K562 (cell line): ENCODE measurements around the gene PIP5K1B. TPM values are rescaled to one million over a fixed set of nuclear protein-coding genes. Genes with fewer than 3 reads are reported as not detected.

Source experiments
- BRD4 ChIP-seq: fragments of 200-600 bp; sonication (generic); IDR thresholded peaks from 2 replicates; pipeline ENCODE4 v1.6.1; 2017; ENCODE audit warnings: inconsistent platforms
- CC2D1A ChIP-seq: fragments of 450-650 bp; IDR thresholded peaks from 2 replicates; pipeline ENCODE4 v1.6.1; 2017; ENCODE audit warnings: mild to moderate bottlenecking
- CHD2 ChIP-seq: IDR thresholded peaks from 2 replicates; pipeline ENCODE4 v1.6.1; 2011; ENCODE audit warnings: low read depth, low read length
- CREBBP ChIP-seq: IDR thresholded peaks from one replicate; pipeline ENCODE4 v1.6.1; 2012; ENCODE audit warnings: low read depth, mild to moderate bottlenecking, control low read depth, inconsistent platforms, low read length
- E2F6 ChIP-seq, 2 experiments: IDR thresholded peaks; 2 replicates each; pipeline ENCODE4 v1.6.1; 2011; ENCODE audit warnings: borderline replicate concordance in 1 of 2, control low read depth in 1 of 2, low read depth in 1 of 2, low read length in 1 of 2, mild to moderate bottlenecking in 1 of 2, mixed read lengths in 1 of 2, moderate library complexity in 1 of 2; ENCODE audit not compliant: insufficient read depth in 1 of 2, insufficient read length in 1 of 2, poor library complexity in 1 of 2, severe bottlenecking in 1 of 2; ENCODE audit errors: extremely low read depth in 1 of 2
- ELK3 ChIP-seq: fragments of 450-650 bp; formaldehyde crosslinking; IDR thresholded peaks from 2 replicates; pipeline ENCODE4 v1.4.0; 2020; ENCODE audit warnings: mild to moderate bottlenecking
- FOXP1 ChIP-seq: sonication (generic); formaldehyde crosslinking; IDR thresholded peaks from 2 replicates; pipeline ENCODE4 v1.8.0; 2022; ENCODE audit warnings: mild to moderate bottlenecking, missing genetic modification reagents
- HDGF ChIP-seq: fragments of 450-650 bp; IDR thresholded peaks from 2 replicates; pipeline ENCODE4 v1.6.1; 2016
- HMG20A ChIP-seq: fragments of 450-650 bp; formaldehyde crosslinking; conservative IDR thresholded peaks from 2 replicates; pipeline ENCODE4 v1.4.0; 2020; ENCODE audit warnings: mild to moderate bottlenecking, mixed read lengths
- HNRNPL ChIP-seq: fragments of 200-400 bp; formaldehyde crosslinking; IDR thresholded peaks from 2 replicates; pipeline ENCODE4 v1.6.1; 2017; ENCODE audit warnings: low read depth, mild to moderate bottlenecking, low read length
- KLF10 ChIP-seq: fragments of 250-450 bp; sonication (Bioruptor Pico); IDR thresholded peaks from 2 replicates; pipeline ENCODE4 v1.6.1; 2021; ENCODE audit warnings: matching md5 sums
- LEF1 ChIP-seq: fragments of 450-650 bp; IDR thresholded peaks from 2 replicates; pipeline ENCODE4 v1.6.1; 2016; ENCODE audit warnings: mild to moderate bottlenecking
- MAZ ChIP-seq, 2 experiments: fragments of 450-650 bp in 1 of 2; sonication (generic) in 1 of 2; formaldehyde crosslinking; IDR thresholded peaks in 1 of 2; conservative IDR thresholded peaks in 1 of 2; 2 replicates each; pipeline versions ENCODE4 v1.4.0 to v1.5.0; 2020; ENCODE audit warnings: mild to moderate bottlenecking in 1 of 2, missing genetic modification reagents in 1 of 2
- MBD2 ChIP-seq: sonication (generic); IDR thresholded peaks from 2 replicates; pipeline ENCODE4 v1.6.1; 2016; ENCODE audit warnings: low read depth, borderline replicate concordance
- MCM5 ChIP-seq: fragments of 450-650 bp; IDR thresholded peaks from 2 replicates; pipeline ENCODE4 v1.6.1; 2016; ENCODE audit warnings: low read depth
- RBM25 ChIP-seq: fragments of 200-400 bp; formaldehyde crosslinking; IDR thresholded peaks from 2 replicates; pipeline ENCODE4 v1.6.1; 2018; ENCODE audit warnings: low read length, low read depth, moderate library complexity; ENCODE audit not compliant: severe bottlenecking
- RCOR1 ChIP-seq, 2 experiments: IDR thresholded peaks; 2 replicates each; pipeline ENCODE4 v1.6.1; 2012; ENCODE audit warnings: low read depth in 2 of 2, low read length in 2 of 2, borderline replicate concordance in 1 of 2, improper control_type of control experiment in 1 of 2
- SMC3 ChIP-seq: conservative IDR thresholded peaks from 2 replicates; pipeline ENCODE4 v1.6.1; 2011; ENCODE audit warnings: low read depth, low read length, improper control_type of control experiment; ENCODE audit not compliant: insufficient read depth
- SP2 ChIP-seq: IDR thresholded peaks from 2 replicates; pipeline ENCODE4 v1.6.1; 2011; ENCODE audit warnings: mild to moderate bottlenecking, low read depth, low read length, moderate library complexity; ENCODE audit not compliant: poor library complexity, severe bottlenecking; ENCODE audit errors: extremely low read depth
- SRSF1 ChIP-seq: fragments of 200-400 bp; formaldehyde crosslinking; IDR thresholded peaks from 2 replicates; pipeline ENCODE4 v1.6.1; 2017; ENCODE audit warnings: mild to moderate bottlenecking, low read depth, low read length, moderate library complexity
- SUPT5H ChIP-seq: fragments of 450-650 bp; IDR thresholded peaks from 2 replicates; pipeline ENCODE4 v1.6.1; 2016
- TBP ChIP-seq: optimal IDR thresholded peaks from 2 replicates; pipeline ENCODE3; 2011; ENCODE audit warnings: low read depth, low read length, improper control_type of control experiment
- TCF15 ChIP-seq: fragments of 250-450 bp; sonication (Bioruptor Pico); IDR thresholded peaks from 2 replicates; pipeline ENCODE4 v1.8.0; 2022; ENCODE audit warnings: moderate library complexity, mild to moderate bottlenecking, inconsistent platforms
- polyA plus RNA-seq, 8 experiments: library from polyadenylated mRNA; depleted of rRNA in 4 of 8; stranded (reverse) in 5 of 8; unstranded in 3 of 8; fragments of >200 nt; fragmentation: Nextera tagmentation in 2 of 8; fragmentation: Illumina TruSeq in 1 of 8; extraction: Ambion mirVana in 2 of 8; extraction: Trizol in 1 of 8; gene quantifications; 2 replicates each; pipeline versions ENCODE4 v1.2.1 to v1.2.3, GENCODE V29; 2011 to 2014; ENCODE audit warnings: inconsistent platforms in 1 of 8, missing spikeins in 1 of 8
- total RNA-seq, 7 experiments: library from RNA; depleted of rRNA in 6 of 7; stranded (reverse); fragments of >200 nt in 6 of 7; fragmentation: Illumina TruSeq in 2 of 7; extraction: Trizol in 2 of 7; gene quantifications; 2 replicates each; pipeline versions ENCODE4 v1.2.1 to v1.2.3, GENCODE V29; 2011 to 2021; ENCODE audit warnings: low replicate concordance in 1 of 7
- TF ChIP-seq, protein P1 (sequence below): conservative IDR thresholded peaks from 2 replicates; pipeline ENCODE4 v1.6.1; 2011; ENCODE audit warnings: low read depth, mild to moderate bottlenecking, low read length; ENCODE audit not compliant: control insufficient read depth

Gene PIP5K1B
- total and polyA plus RNA-seq, 9 of the 15 experiments (the other 6 are each of a cell fraction or from before 2014, with no cell fraction given): 3.1 to 12.9 (median 7.4) TPM

DNA sequence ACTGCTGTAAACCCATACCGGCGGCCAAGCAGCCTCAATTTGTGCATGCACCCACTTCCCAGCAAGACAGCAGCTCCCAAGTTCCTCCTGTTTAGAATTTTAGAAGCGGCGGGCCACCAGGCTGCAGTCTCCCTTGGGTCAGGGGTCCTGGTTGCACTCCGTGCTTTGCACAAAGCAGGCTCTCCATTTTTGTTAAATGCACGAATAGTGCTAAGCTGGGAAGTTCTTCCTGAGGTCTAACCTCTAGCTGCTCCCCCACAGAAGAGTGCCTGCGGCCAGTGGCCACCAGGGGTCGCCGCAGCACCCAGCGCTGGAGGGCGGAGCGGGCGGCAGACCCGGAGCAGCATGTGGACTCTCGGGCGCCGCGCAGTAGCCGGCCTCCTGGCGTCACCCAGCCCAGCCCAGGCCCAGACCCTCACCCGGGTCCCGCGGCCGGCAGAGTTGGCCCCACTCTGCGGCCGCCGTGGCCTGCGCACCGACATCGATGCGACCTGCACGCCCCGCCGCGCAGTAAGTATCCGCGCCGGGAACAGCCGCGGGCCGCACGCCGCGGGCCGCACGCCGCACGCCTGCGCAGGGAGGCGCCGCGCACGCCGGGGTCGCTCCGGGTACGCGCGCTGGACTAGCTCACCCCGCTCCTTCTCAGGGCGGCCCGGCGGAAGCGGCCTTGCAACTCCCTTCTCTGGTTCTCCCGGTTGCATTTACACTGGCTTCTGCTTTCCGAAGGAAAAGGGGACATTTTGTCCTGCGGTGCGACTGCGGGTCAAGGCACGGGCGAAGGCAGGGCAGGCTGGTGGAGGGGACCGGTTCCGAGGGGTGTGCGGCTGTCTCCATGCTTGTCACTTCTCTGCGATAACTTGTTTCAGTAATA, 330.6 kb downstream of the PIP5K1B start, which contains the start of gene FXN (continued):
- no peak for TF ChIP-seq TCF15 (CRISPR knock-in tag)
- peak; percentile 42 for TF ChIP-seq TBP
- TF ChIP-seq HDGF: peak; percentile 90
- TF ChIP-seq SMC3: peak; percentile 69
- no peak for TF ChIP-seq MBD2
- TF ChIP-seq CC2D1A: peak; percentile 47; the same call in 1 of the 2 replicates
- TF ChIP-seq CREBBP: no peak
- no peak for TF ChIP-seq LEF1
- TF ChIP-seq, protein P1, sequence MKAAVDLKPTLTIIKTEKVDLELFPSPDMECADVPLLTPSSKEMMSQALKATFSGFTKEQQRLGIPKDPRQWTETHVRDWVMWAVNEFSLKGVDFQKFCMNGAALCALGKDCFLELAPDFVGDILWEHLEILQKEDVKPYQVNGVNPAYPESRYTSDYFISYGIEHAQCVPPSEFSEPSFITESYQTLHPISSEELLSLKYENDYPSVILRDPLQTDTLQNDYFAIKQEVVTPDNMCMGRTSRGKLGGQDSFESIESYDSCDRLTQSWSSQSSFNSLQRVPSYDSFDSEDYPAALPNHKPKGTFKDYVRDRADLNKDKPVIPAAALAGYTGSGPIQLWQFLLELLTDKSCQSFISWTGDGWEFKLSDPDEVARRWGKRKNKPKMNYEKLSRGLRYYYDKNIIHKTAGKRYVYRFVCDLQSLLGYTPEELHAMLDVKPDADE: peak; percentile 38; the same call in 1 of the 2 replicates
- TF ChIP-seq RBM25: peak; percentile 95
- TF ChIP-seq RCOR1 (IDR thresholded peaks at IDR 0.05; ENCODE audit: borderline replicate concordance in 1 of 2, low read depth in 2 of 2, low read length in 2 of 2): peak in 1 of 2 experiments; percentile 97; a peak in 3 of 4 replicates
- peak; percentile 70 to 73 for TF ChIP-seq MAZ (CRISPR knock-in tag; conservative IDR thresholded peaks at IDR 0.05 in 1 of 2, IDR thresholded peaks at IDR 0.05 in 1 of 2)
- no peak for TF ChIP-seq SRSF1
- TF ChIP-seq BRD4: no peak
- no peak for TF ChIP-seq SUPT5H
- peak; percentile 59 to 78 for TF ChIP-seq E2F6 (IDR thresholded peaks at IDR 0.05; ENCODE audit: borderline replicate concordance in 1 of 2, extremely low read depth in 1 of 2, insufficient read depth in 1 of 2, insufficient read length in 1 of 2, low read depth in 1 of 2, low read length in 1 of 2, poor library complexity in 1 of 2, severe bottlenecking in 1 of 2)
- TF ChIP-seq MCM5: no peak
- TF ChIP-seq KLF10 (CRISPR knock-in tag): no peak
- no peak for TF ChIP-seq SP2
- peak; percentile 50; the same call in 1 of the 2 replicates for TF ChIP-seq FOXP1 (CRISPR knock-in tag)
- no peak for TF ChIP-seq CHD2
- TF ChIP-seq HMG20A: no peak
- TF ChIP-seq HNRNPL: no peak
- TF ChIP-seq ELK3 (CRISPR knock-in tag): no peak
